IPS-NIHi7 (cell line): ENCODE results near the gene SIGLECL1.

Source experiments
- DNase-seq: peaks from one replicate; pipeline ENCODE4 v3.0.0; 2012; ENCODE audit warnings: mixed read lengths; ENCODE audit errors: extremely low spot score

SIGLECL1 gene

DNA sequence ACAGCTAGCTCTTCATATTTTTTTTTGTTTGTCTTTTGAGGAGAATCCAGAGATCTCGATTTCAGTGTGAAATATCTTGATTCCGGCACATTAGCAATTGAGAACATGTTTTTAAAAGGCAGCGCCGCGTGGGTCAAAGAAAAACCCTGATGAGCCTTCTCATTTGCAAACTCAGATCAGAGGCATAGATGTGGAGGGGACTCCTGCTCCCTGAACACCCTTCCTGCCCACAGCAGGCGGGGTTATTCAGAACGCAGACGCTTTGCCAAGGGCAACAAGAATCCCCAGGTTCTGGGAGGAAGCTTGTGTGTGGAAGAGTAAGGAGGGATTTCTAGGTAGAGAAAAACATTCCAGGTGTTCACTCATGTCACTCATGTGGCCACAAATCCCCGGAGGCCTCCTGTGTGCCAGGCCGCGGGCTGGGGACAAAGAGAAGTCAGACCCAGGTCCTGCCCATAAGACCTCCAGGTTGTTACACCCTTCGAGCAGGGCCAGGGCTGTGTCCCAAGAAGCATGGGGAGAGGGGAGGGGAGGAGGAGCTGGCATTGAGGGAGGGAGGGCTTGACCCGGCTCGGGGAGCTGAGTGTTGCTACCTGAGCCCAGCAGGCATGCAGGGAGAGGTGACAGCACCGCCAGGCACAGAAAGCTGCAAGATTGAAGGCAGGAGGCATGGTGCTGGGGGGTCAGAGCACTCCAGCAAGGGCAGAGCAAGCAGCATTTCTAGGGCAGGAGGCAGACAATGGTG is 44.7 kb downstream of the SIGLECL1 start:
- DNase-seq, result peak; percentile 55

GRCh38 chr19:51296336-51297093 is 45.6 kb downstream of the SIGLECL1 start:
- peak; percentile 71 for DNase-seq

- no peak for DNase-seq
These were observed 46.5 kb downstream of the SIGLECL1 start for GRCh38 chr19:51297406-51297805.

DNA sequence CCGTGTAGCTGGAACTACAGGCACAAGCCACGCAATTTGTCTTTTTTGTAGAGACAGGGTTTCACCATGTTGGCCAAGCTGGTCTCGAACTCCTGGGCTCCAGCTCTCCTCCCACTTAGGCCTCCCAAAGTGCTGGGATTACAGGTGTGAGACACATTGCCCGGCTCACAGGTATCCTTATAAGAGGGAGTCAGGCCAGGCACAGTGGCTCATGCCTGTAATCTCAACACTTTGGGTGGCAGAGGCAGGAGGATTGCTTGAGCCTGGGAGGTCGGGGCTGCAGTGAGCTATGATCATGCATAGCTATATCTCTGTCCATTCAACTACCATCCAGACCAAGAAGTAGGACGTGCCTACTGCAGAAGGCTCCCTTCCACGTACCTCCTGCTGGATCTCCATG is 50.4 kb downstream of the SIGLECL1 start:
- no peak for DNase-seq

GRCh38 chr19:51305479-51305878 is 54.6 kb downstream of the SIGLECL1 start:
- DNase-seq, result no peak

- DNase-seq, result peak; percentile 91
These were observed 60.7 kb downstream of the SIGLECL1 start, which contains the start of gene IGLON5 for GRCh38 chr19:51311351-51312257. TSS of gene IGLON5 (plus strand) at chr19:51311644. CDS start at chr19:51311848, 204 bp downstream.

- DNase-seq, result peak; percentile 43
These were observed 65.8 kb downstream of the SIGLECL1 start for GRCh38 chr19:51316688-51317087.

DNA sequence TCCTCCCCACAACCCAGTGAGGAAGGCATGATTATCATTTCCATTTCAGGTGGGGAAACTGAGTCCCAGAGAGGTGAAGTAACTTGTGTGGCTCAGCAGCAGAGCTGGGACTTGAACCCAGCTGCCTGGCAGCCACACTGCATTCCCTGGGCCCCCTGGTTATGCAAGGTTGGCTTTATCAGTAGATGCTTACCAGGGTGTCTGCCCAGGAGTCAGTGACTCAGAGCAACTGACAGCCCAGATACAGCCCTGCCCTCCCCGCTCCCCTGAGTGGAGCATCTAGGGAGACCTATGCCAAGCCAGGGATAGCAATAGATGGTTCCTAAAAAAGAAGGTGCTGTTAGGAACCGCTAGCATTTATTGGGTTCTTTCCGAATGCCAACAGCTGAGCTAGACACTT is 66.5 kb downstream of the SIGLECL1 start:
- no peak for DNase-seq

GRCh38 chr19:51317968-51318367 is 67.1 kb downstream of the SIGLECL1 start:
- DNase-seq, result no peak
